CD4-positive, alpha-beta T cell treated with Interleukin-12 subunit alpha and Interleukin-12 subunit beta, for 1 hour (primary cell): Measurements from ENCODE around the gene MATR3.
"Not testable (repeated sequence)": the region's sequence is repeated elsewhere in the genome, so short reads cannot be mapped to it uniquely, and the experiment has no call there.

Experiments used
- DNase-seq: peaks from one replicate; pipeline ENCODE4 v3.0.0-alpha.2; 2020

Gene MATR3

GRCh38 chr5:139297439-139298133 lies 4.0 kb downstream of the MATR3 start:
- no peak for DNase-seq

GRCh38 chr5:139298242-139298641 lies 4.7 kb downstream of the MATR3 start:
- no peak for DNase-seq

GRCh38 chr5:139299486-139299885 lies 5.9 kb downstream of the MATR3 start:
- peak; percentile 27 for DNase-seq

- DNase-seq, result no peak
Observed at GRCh38 chr5:139301808-139302499, 8.4 kb downstream of the MATR3 start.

GRCh38 chr5:139304391-139305324 lies 11.1 kb downstream of the MATR3 start:
- DNase-seq, result no peak

GRCh38 chr5:139306197-139306596 lies 12.7 kb downstream of the MATR3 start:
- no peak for DNase-seq

GRCh38 chr5:139306628-139307379 lies 13.3 kb downstream of the MATR3 start:
- no peak for DNase-seq

GRCh38 chr5:139308797-139309196 lies 15.3 kb downstream of the MATR3 start:
- DNase-seq, result no peak

GRCh38 chr5:139310715-139311186 lies 17.2 kb downstream of the MATR3 start:
- DNase-seq, result not testable (repeated sequence)

- no peak for DNase-seq
Observed at GRCh38 chr5:139312075-139312474, 18.5 kb downstream of the MATR3 start.

- DNase-seq, result no peak
Observed at GRCh38 chr5:139314276-139314675, 20.7 kb downstream of the MATR3 start.

- no peak for DNase-seq
Observed at GRCh38 chr5:139315056-139315615, 21.6 kb downstream of the MATR3 start.

- DNase-seq, result no peak
Observed at GRCh38 chr5:139335811-139336210, 42.3 kb downstream of the MATR3 start.

GRCh38 chr5:139340051-139340450 lies 46.5 kb downstream of the MATR3 start:
- DNase-seq, result no peak

GRCh38 chr5:139341187-139341688 lies 47.7 kb downstream of the MATR3 start:
- DNase-seq, result no peak

GRCh38 chr5:139341689-139342422 lies 48.3 kb downstream of the MATR3 start, which contains the start of gene PAIP2:
TSS of gene PAIP2 (plus strand) at chr5:139341854. CDS start at chr5:139363785, 21,931 bp downstream.
- peak; percentile 98 for DNase-seq

- no peak for DNase-seq
Observed at GRCh38 chr5:139342423-139342723, 48.8 kb downstream of the MATR3 start.

- DNase-seq, result no peak
Observed at GRCh38 chr5:139343476-139343875, 49.9 kb downstream of the MATR3 start.

- DNase-seq, result no peak
Observed at GRCh38 chr5:139344177-139344576, 50.6 kb downstream of the MATR3 start.

GRCh38 chr5:139345442-139345841 lies 51.9 kb downstream of the MATR3 start:
- not testable (repeated sequence) for DNase-seq

GRCh38 chr5:139347863-139348262 lies 54.3 kb downstream of the MATR3 start:
- not testable (repeated sequence) for DNase-seq
